Fibroblast of upper back skin (primary cell): ENCODE results near the gene SMCHD1.

Experiments
- DNase-seq: peaks from one replicate; pipeline ENCODE4 v3.0.0-alpha.2; 2013

The SMCHD1 gene

GRCh38 chr18:2655178-2655953 lies at the start of gene SMCHD1:
Gene SMCHD1 (plus strand): TSS chr18:2655726. CDS start chr18:2656076, 350 bp downstream.
- peak; percentile 76 for DNase-seq

DNA sequence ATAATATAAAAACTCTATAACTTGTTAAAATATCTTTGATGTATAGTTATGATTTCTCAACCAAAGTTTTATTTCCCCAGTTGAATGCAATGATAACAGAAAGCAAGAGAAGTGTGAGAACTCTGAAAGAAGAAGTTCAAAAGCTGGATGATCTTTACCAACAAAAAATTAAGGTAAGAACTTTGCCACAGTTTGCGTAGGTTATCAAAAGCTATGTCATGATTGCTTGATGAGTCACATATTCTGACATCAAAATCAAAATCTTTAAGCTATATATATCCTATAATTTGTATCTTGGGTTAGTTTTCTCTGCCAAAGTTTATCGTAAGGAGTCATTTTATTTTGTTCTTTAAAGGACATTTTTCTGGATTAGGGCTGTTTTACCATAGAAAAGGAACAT lies 49.2 kb upstream of the SMCHD1 start:
- no peak for DNase-seq

- DNase-seq: no peak
Observed at GRCh38 chr18:2609604-2610003, 45.9 kb upstream of the SMCHD1 start.

GRCh38 chr18:2610549-2610948 lies 45.0 kb upstream of the SMCHD1 start:
- no peak for DNase-seq

- no peak for DNase-seq
Observed at GRCh38 chr18:2612996-2613395, 42.5 kb upstream of the SMCHD1 start.

GRCh38 chr18:2617401-2617998 lies 38.0 kb upstream of the SMCHD1 start:
- DNase-seq: no peak

DNA sequence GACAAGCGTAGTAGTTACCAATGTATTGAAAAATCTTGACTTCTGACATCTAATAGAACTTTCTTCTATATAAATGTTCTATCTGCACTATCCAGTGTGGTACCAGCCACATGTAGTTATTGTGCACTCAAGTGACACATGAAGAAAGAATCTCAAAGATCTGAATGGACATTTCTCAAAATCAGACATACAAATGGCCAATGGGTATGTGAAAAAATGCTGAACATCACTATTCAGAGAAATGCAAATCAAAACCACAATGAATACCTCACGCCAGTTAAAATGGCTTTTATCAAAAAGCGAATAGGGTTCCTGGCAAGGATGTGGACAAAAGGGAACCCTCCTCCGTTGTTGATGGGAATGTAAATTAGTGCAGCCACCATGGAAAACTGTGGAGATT lies 37.5 kb upstream of the SMCHD1 start:
- peak; percentile 64 for DNase-seq

- no peak for DNase-seq
Observed at GRCh38 chr18:2625217-2625616, 30.3 kb upstream of the SMCHD1 start.

- DNase-seq: peak; percentile 22
Observed at GRCh38 chr18:2627821-2628276, 27.7 kb upstream of the SMCHD1 start.

GRCh38 chr18:2629003-2629402 lies 26.5 kb upstream of the SMCHD1 start:
- no peak for DNase-seq

DNA sequence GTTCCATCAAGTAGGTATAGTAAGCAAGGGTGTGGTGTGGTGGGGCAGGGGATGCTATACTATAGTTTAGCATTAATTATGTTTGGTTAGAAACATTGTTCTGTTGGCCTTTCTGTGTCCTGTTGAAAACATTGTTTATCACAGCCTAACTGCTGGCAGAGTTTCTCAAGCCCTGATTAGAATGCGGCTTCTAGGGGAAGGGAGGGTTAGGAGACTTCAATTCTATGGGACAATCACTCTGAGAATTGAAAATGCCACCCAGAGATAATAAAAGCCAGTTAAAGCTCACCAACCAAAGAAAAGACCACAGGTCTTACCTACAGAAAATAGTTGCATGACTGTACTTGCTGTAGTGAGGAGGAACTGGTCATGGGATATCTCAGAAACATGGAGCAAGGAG lies 19.9 kb upstream of the SMCHD1 start:
- no peak for DNase-seq

- no peak for DNase-seq
Observed at GRCh38 chr18:2636126-2636631, 19.3 kb upstream of the SMCHD1 start.

GRCh38 chr18:2641638-2642037 lies 13.9 kb upstream of the SMCHD1 start:
- no peak for DNase-seq

- DNase-seq: peak; percentile 21
Observed at GRCh38 chr18:2642771-2643170, 12.8 kb upstream of the SMCHD1 start.

- DNase-seq: no peak
Observed at GRCh38 chr18:2644535-2644934, 11.0 kb upstream of the SMCHD1 start.

GRCh38 chr18:2651981-2652380 lies 3.5 kb upstream of the SMCHD1 start:
- DNase-seq: no peak

GRCh38 chr18:2653467-2653866 lies 2.1 kb upstream of the SMCHD1 start:
- no peak for DNase-seq

DNA sequence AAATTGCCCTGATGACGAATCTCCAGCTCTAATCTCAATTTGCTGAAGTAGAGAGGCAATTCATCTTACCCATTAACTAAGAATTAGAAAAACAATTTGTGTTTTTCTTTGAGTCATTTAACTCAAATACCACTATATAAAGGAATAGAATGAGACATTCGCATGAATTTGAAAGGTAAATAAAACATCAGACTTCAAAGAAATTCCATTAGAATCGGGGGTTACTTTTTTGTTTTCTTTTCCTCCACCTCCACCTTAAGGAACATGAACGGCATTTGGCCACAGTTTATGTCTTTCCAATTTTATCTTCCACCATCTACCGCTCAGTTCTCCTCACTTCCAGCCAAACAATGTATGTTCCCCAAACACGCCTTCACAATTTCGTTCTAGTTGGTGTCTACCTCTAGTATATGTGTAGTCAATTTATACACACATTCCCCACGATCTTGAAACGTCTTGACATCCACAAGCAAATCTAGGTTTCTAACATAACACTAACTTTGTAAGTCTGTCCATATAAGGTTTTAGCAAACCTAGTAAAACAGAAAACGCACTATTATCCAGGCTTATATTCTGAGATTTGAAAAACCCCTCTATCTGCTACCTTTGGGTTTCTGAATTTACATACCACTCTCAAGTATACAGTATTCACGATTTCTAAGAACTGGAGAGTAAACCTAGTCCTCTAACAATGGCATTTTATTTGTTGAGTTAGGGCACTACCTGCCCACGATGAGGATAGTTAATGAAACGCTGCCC lies 1.2 kb upstream of the SMCHD1 start:
- no peak for DNase-seq

GRCh38 chr18:2654928-2655177 lies 673 bp upstream of the SMCHD1 start:
- no peak for DNase-seq

GRCh38 chr18:2655954-2656236 lies 369 bp downstream of the SMCHD1 start:
- DNase-seq: no peak

- peak; percentile 23 for DNase-seq
Observed at GRCh38 chr18:2656237-2656980, 883 bp downstream of the SMCHD1 start.

- DNase-seq: no peak
Observed at GRCh38 chr18:2656981-2657512, 1.5 kb downstream of the SMCHD1 start.

- DNase-seq: peak; percentile 59
Observed at GRCh38 chr18:2657788-2658458, 2.4 kb downstream of the SMCHD1 start.
